HepG2 (cell line): ENCODE measurements around the gene ALG14. TPM values are rescaled to one million over a fixed set of nuclear protein-coding genes. Genes with fewer than 3 reads are reported as not detected.

ENCODE experiments used
- EED ChIP-seq: sonication (generic); formaldehyde crosslinking; IDR thresholded peaks from 2 replicates; pipeline ENCODE4 v1.5.0; 2020; ENCODE audit warnings: mild to moderate bottlenecking, missing genetic modification reagents
- KDM1A ChIP-seq: IDR thresholded peaks from 2 replicates; pipeline ENCODE4 v1.6.1; 2016; ENCODE audit warnings: missing compliant biosample characterization
- SRF ChIP-seq: IDR thresholded peaks from 2 replicates; pipeline ENCODE4 v1.6.1; 2011; ENCODE audit warnings: mild to moderate bottlenecking, low read depth, low read length, moderate library complexity
- ZNF407 ChIP-seq: sonication (generic); formaldehyde crosslinking; IDR thresholded peaks from one replicate; pipeline ENCODE4 v1.5.1; 2020; ENCODE audit warnings: mild to moderate bottlenecking, missing genetic modification reagents; ENCODE audit errors: not compliant biosample characterization
- ZSCAN9 ChIP-seq: IDR thresholded peaks from 2 replicates; pipeline ENCODE4 v1.6.1; 2016; ENCODE audit warnings: borderline replicate concordance
- polyA plus RNA-seq, 8 experiments: library from polyadenylated mRNA; depleted of rRNA in 3 of 8; stranded (reverse) in 7 of 8; unstranded in 1 of 8; fragments of >200 nt; fragmentation: Illumina TruSeq in 4 of 8; extraction: Trizol in 4 of 8; gene quantifications; 2 replicates each; pipeline versions ENCODE4 v1.2.1 to v1.2.3, GENCODE V29; 2011 to 2016; ENCODE audit warnings: low read depth in 4 of 8, missing spikeins in 1 of 8, mixed read lengths in 1 of 8; ENCODE audit not compliant: insufficient read depth in 1 of 8
- total RNA-seq, 5 experiments: library from RNA; depleted of rRNA; stranded (reverse); fragments of >200 nt; fragmentation: Illumina TruSeq; extraction: Trizol; gene quantifications; 2 replicates each; pipeline ENCODE4 v1.2.3, GENCODE V29; 2016; ENCODE audit warnings: low read depth in 1 of 5
- TF ChIP-seq, protein P1 (sequence below): sonication (generic); formaldehyde crosslinking; IDR thresholded peaks from 2 replicates; pipeline ENCODE4 v1.5.1; 2020; ENCODE audit warnings: mild to moderate bottlenecking, missing genetic modification reagents, borderline replicate concordance
- TF ChIP-seq, protein P2 (sequence below): sonication (generic); formaldehyde crosslinking; IDR thresholded peaks from 2 replicates; pipeline ENCODE4 v1.5.0; 2020; ENCODE audit warnings: missing genetic modification reagents
- TF ChIP-seq, protein P3 (sequence below): sonication (generic); formaldehyde crosslinking; IDR thresholded peaks from 2 replicates; pipeline ENCODE4 v1.4.0; 2020; ENCODE audit warnings: missing genetic modification reagents, mild to moderate bottlenecking, borderline replicate concordance
- TF ChIP-seq, protein P4 (sequence below): sonication (generic); formaldehyde crosslinking; IDR thresholded peaks from 2 replicates; pipeline ENCODE4 v1.5.1; 2020; ENCODE audit warnings: missing genetic modification reagents, mild to moderate bottlenecking, borderline replicate concordance

The ALG14 gene
- total and polyA plus RNA-seq, 2 of the 13 experiments (the other 11 are each of a cell fraction or from before 2014, with no cell fraction given) = 4.5 to 12.7 TPM

DNA sequence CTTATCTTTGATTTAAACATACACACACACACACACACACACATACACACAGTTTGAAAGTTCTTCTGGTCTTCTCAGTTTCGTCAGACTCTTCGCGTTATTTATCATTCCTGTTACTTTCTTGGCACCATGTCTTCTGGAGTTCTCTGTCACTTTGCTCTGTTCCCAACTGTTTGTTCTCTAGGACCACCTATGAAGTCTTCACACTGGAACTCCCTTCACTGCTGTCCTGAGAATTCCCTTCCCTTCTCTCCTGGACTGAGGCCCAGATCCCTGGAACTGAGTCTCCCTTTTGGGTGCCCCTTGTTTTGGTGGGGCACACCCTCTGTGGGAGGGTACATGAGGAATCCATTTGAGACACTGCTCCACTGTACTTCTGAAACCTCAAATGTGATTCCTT, 30.5 kb downstream of the ALG14 start (continued):
- TF ChIP-seq, protein P1, sequence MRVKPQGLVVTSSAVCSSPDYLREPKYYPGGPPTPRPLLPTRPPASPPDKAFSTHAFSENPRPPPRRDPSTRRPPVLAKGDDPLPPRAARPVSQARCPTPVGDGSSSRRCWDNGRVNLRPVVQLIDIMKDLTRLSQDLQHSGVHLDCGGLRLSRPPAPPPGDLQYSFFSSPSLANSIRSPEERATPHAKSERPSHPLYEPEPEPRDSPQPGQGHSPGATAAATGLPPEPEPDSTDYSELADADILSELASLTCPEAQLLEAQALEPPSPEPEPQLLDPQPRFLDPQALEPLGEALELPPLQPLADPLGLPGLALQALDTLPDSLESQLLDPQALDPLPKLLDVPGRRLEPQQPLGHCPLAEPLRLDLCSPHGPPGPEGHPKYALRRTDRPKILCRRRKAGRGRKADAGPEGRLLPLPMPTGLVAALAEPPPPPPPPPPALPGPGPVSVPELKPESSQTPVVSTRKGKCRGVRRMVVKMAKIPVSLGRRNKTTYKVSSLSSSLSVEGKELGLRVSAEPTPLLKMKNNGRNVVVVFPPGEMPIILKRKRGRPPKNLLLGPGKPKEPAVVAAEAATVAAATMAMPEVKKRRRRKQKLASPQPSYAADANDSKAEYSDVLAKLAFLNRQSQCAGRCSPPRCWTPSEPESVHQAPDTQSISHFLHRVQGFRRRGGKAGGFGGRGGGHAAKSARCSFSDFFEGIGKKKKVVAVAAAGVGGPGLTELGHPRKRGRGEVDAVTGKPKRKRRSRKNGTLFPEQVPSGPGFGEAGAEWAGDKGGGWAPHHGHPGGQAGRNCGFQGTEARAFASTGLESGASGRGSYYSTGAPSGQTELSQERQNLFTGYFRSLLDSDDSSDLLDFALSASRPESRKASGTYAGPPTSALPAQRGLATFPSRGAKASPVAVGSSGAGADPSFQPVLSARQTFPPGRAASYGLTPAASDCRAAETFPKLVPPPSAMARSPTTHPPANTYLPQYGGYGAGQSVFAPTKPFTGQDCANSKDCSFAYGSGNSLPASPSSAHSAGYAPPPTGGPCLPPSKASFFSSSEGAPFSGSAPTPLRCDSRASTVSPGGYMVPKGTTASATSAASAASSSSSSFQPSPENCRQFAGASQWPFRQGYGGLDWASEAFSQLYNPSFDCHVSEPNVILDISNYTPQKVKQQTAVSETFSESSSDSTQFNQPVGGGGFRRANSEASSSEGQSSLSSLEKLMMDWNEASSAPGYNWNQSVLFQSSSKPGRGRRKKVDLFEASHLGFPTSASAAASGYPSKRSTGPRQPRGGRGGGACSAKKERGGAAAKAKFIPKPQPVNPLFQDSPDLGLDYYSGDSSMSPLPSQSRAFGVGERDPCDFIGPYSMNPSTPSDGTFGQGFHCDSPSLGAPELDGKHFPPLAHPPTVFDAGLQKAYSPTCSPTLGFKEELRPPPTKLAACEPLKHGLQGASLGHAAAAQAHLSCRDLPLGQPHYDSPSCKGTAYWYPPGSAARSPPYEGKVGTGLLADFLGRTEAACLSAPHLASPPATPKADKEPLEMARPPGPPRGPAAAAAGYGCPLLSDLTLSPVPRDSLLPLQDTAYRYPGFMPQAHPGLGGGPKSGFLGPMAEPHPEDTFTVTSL (CRISPR knock-in tag) = no peak
- TF ChIP-seq EED = no peak
- TF ChIP-seq, protein P2, sequence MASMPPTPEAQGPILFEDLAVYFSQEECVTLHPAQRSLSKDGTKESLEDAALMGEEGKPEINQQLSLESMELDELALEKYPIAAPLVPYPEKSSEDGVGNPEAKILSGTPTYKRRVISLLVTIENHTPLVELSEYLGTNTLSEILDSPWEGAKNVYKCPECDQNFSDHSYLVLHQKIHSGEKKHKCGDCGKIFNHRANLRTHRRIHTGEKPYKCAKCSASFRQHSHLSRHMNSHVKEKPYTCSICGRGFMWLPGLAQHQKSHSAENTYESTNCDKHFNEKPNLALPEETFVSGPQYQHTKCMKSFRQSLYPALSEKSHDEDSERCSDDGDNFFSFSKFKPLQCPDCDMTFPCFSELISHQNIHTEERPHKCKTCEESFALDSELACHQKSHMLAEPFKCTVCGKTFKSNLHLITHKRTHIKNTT (CRISPR knock-in tag) = no peak
- TF ChIP-seq SRF = no peak
- TF ChIP-seq, protein P3, sequence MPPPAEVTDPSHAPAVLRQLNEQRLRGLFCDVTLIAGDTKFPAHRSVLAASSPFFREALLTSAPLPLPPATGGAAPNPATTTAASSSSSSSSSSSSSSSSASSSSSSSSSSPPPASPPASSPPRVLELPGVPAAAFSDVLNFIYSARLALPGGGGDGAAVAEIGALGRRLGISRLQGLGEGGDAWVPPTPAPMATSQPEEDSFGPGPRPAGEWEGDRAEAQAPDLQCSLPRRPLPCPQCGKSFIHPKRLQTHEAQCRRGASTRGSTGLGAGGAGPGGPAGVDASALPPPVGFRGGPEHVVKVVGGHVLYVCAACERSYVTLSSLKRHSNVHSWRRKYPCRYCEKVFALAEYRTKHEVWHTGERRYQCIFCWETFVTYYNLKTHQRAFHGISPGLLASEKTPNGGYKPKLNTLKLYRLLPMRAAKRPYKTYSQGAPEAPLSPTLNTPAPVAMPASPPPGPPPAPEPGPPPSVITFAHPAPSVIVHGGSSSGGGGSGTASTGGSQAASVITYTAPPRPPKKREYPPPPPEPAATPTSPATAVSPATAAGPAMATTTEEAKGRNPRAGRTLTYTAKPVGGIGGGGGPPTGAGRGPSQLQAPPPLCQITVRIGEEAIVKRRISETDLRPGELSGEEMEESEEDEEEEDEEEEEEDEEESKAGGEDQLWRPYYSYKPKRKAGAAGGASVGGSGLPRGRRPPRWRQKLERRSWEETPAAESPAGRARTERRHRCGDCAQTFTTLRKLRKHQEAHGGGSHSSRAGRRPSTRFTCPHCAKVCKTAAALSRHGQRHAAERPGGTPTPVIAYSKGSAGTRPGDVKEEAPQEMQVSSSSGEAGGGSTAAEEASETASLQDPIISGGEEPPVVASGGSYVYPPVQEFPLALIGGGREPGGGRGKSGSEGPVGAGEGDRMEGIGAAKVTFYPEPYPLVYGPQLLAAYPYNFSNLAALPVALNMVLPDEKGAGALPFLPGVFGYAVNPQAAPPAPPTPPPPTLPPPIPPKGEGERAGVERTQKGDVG (CRISPR knock-in tag) = no peak
- TF ChIP-seq KDM1A (CRISPR knock-in tag) = no peak
- no peak for TF ChIP-seq ZNF407
- TF ChIP-seq, protein P4, sequence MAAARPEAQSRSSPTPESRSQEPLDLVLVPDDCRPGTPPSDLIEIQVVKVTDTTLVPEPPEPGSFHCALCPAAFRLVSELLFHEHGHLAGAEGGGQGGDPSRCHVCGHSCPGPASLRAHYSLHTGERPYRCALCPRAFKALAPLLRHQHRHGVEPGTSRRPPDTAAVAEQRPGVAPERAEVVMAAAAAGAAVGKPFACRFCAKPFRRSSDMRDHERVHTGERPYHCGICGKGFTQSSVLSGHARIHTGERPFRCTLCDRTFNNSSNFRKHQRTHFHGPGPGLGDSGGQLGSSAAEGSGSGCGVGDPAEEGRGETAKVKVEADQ = no peak
- TF ChIP-seq ZSCAN9 (CRISPR knock-in tag) = no peak
